NCI-H2029 treated with DMSO at 0.1 percent for 48 hours (cell line): ENCODE data around the gene MFAP5.
A peak's percentile ranks its signal among the peaks of the same experiment; 100 is the strongest.

Source experiments
- DNase-seq: peaks from one replicate; lab custom pipeline; 2025; lab: John Stamatoyannopoulos, UW

Gene MFAP5

GRCh38 chr12:8662593-8662992 is at the start of gene MFAP5:
TSS of gene MFAP5 (minus strand) at chr12:8662826. CDS start at chr12:8662104, 722 bp downstream.
- DNase-seq = no peak

- no peak for DNase-seq
Measured at GRCh38 chr12:8709124-8709830, 46.7 kb upstream of the MFAP5 start.

- DNase-seq = no peak
Measured at GRCh38 chr12:8702159-8702558, 39.5 kb upstream of the MFAP5 start.

- no peak for DNase-seq
Measured at GRCh38 chr12:8701046-8701660, 38.5 kb upstream of the MFAP5 start.

- no peak for DNase-seq
Measured at GRCh38 chr12:8699714-8700113, 37.1 kb upstream of the MFAP5 start.

- no peak for DNase-seq
Measured at GRCh38 chr12:8698879-8699278, 36.3 kb upstream of the MFAP5 start.

- no peak for DNase-seq
Measured at GRCh38 chr12:8698132-8698851, 35.7 kb upstream of the MFAP5 start.

GRCh38 chr12:8697476-8698131 is 35.0 kb upstream of the MFAP5 start, which contains the start of gene RIMKLB:
TSS of gene RIMKLB (plus strand) at chr12:8697991. CDS start at chr12:8713867, 15,876 bp downstream.
- peak; percentile 38 for DNase-seq

GRCh38 chr12:8697120-8697475 is 34.5 kb upstream of the MFAP5 start:
- no peak for DNase-seq

GRCh38 chr12:8696442-8697090 is 33.9 kb upstream of the MFAP5 start:
- DNase-seq = no peak

GRCh38 chr12:8695116-8695515 is 32.5 kb upstream of the MFAP5 start:
- DNase-seq = no peak

- peak; percentile 93 for DNase-seq
Measured at GRCh38 chr12:8692573-8692972, 29.9 kb upstream of the MFAP5 start.

- DNase-seq = no peak
Measured at GRCh38 chr12:8689681-8690080, 27.1 kb upstream of the MFAP5 start.

- DNase-seq = peak; percentile 57
Measured at GRCh38 chr12:8687846-8688601, 25.4 kb upstream of the MFAP5 start.

- no peak for DNase-seq
Measured at GRCh38 chr12:8685051-8685450, 22.4 kb upstream of the MFAP5 start.

GRCh38 chr12:8681129-8681884 is 18.7 kb upstream of the MFAP5 start:
- peak; percentile 42 for DNase-seq

- DNase-seq = no peak
Measured at GRCh38 chr12:8680533-8680932, 17.9 kb upstream of the MFAP5 start.

- no peak for DNase-seq
Measured at GRCh38 chr12:8678661-8679111, 16.1 kb upstream of the MFAP5 start.

GRCh38 chr12:8677362-8677761 is 14.7 kb upstream of the MFAP5 start:
- DNase-seq = no peak

- DNase-seq = no peak
Measured at GRCh38 chr12:8676651-8677050, 14.0 kb upstream of the MFAP5 start.
